T-helper 1 cell treated with Interleukin-12 subunit alpha and Interleukin-12 subunit beta and Interleukin-4 antibody, amounts not matched to agents 30 ng/mL and 1 ng/mL, for 36 hours (primary cell): Measurements from ENCODE around the gene PLAGL2. TPM values are rescaled to one million over a fixed set of nuclear protein-coding genes. Genes with fewer than 3 reads are reported as not detected.
"Not testable (repeated sequence)": the region's sequence is repeated elsewhere in the genome, so short reads cannot be mapped to it uniquely, and the experiment has no call there.

ENCODE experiments used
- intact Hi-C: fragments of 100-400 bp; cut with micrococcal nuclease; formaldehyde crosslinking; loops from one replicate; pipeline ENCODE4 v1.15.1; 2024
- total RNA-seq: library from RNA; stranded (reverse); gene quantifications from 2 replicates; pipeline ENCODE4 v1.2.3, GENCODE V29; 2022

The PLAGL2 gene
- total RNA-seq, 1 donor from 2014 or later: 35.5 TPM

- intact Hi-C loops: loop anchor here (5.0 to 10.0 kb wide), 2 partner anchors 253 to 540 kb away; partner anchors contain the start of genes COMMD7 and PDRG1
These were observed 2.3 kb downstream of the PLAGL2 start for GRCh38 chr20:32205110-32205842.

- intact Hi-C loops: loop anchor here (5.0 to 10.0 kb wide), 2 partner anchors 252 to 540 kb away; partner anchors contain the start of genes COMMD7 and PDRG1
These were observed 3.1 kb downstream of the PLAGL2 start for GRCh38 chr20:32204205-32205109.

- intact Hi-C loops: loop anchor here (10.0 kb wide), 1 partner anchor 541 kb away; the partner anchor contains the start of gene COMMD7
These were observed 4.0 kb downstream of the PLAGL2 start for GRCh38 chr20:32203356-32204204.

GRCh38 chr20:32201977-32202363 lies 5.6 kb downstream of the PLAGL2 start:
- intact Hi-C loops: loop anchor here (10.0 kb wide), 1 partner anchor 543 kb away; the partner anchor contains the start of gene COMMD7

- intact Hi-C loops: loop anchor here (10.0 kb wide), 1 partner anchor 543 kb away; the partner anchor contains the start of gene COMMD7
These were observed 6.1 kb downstream of the PLAGL2 start for GRCh38 chr20:32201296-32201976.

GRCh38 chr20:32199006-32199405 lies 8.5 kb downstream of the PLAGL2 start:
- intact Hi-C loops: no loop called here

- intact Hi-C loops: not testable (repeated sequence)
These were observed 10.4 kb downstream of the PLAGL2 start for GRCh38 chr20:32197136-32197535.

- intact Hi-C loops: not testable (repeated sequence)
These were observed 10.9 kb downstream of the PLAGL2 start for GRCh38 chr20:32196613-32197012.

- intact Hi-C loops: no loop called here
These were observed 12.0 kb downstream of the PLAGL2 start for GRCh38 chr20:32195581-32195980.

GRCh38 chr20:32193996-32194395 lies 13.5 kb downstream of the PLAGL2 start:
- intact Hi-C loops: no loop called here

GRCh38 chr20:32193336-32193735 lies 14.2 kb downstream of the PLAGL2 start:
- intact Hi-C loops: not testable (repeated sequence)

GRCh38 chr20:32192698-32193097 lies 14.8 kb downstream of the PLAGL2 start:
- intact Hi-C loops: no loop called here

GRCh38 chr20:32191873-32192272 lies 15.7 kb downstream of the PLAGL2 start:
- intact Hi-C loops: no loop called here

- intact Hi-C loops: no loop called here
These were observed 16.1 kb downstream of the PLAGL2 start for GRCh38 chr20:32191422-32191821.

- intact Hi-C loops: no loop called here
These were observed 16.7 kb downstream of the PLAGL2 start for GRCh38 chr20:32190616-32191415.

GRCh38 chr20:32189691-32190615 lies 17.6 kb downstream of the PLAGL2 start:
- intact Hi-C loops: no loop called here

GRCh38 chr20:32189123-32189410 lies 18.5 kb downstream of the PLAGL2 start:
- intact Hi-C loops: no loop called here

GRCh38 chr20:32188376-32189122 lies 19.0 kb downstream of the PLAGL2 start:
- intact Hi-C loops: no loop called here
